CD4-positive, alpha-beta T cell treated with Interleukin-17A for 4 hours (primary cell): ENCODE results near the gene CEACAM16.

Experiments used
- DNase-seq: peaks from one replicate; pipeline ENCODE4 v3.0.0-alpha.2; 2020; ENCODE audit warnings: mixed read lengths

Gene CEACAM16

GRCh38 chr19:44747739-44748425 lies 48.9 kb downstream of the CEACAM16 start:
- peak; percentile 48 for DNase-seq

DNA sequence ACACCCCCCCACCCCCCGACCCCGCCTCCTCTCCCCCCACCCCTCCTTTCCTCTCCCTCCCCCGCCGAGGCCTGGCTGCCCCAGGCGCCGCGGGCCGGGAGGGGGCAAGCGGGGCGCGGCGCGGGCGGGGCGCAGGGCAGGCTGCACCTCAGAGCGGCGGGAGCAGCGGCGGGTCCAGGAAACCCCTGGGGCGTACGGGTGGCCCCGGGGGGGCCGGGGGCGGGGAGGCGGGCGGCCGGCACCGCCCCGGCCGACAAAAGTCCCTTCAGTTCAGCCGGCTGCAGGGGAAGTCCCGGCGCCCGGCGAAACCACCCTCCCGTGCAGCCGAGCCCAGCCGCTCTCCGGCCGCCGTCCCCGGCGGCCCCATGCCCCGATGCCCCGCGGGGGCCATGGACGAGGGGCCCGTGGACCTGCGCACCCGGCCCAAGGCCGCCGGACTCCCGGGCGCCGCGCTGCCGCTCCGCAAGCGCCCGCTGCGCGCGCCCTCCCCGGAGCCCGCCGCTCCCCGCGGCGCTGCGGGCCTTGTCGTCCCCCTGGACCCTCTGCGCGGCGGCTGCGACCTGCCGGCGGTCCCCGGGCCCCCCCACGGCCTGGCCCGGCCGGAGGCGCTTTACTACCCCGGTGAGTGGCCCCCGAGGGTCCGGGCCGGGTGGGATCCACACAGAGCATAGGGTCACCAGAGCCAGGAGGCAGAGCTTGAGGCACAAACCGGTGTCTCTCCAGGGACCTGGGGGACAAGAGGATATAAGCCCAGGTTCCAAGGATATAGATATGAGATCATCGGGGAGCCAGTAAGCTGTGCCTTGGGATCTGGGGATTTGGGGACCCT lies 49.7 kb downstream of the CEACAM16 start, which contains the start of gene BCL3:
Gene BCL3 (plus strand): TSS at position 283 of the 829 bp plus-strand sequence. CDS start 83 bp downstream, at position 366.
- DNase-seq = peak; percentile 82

DNA sequence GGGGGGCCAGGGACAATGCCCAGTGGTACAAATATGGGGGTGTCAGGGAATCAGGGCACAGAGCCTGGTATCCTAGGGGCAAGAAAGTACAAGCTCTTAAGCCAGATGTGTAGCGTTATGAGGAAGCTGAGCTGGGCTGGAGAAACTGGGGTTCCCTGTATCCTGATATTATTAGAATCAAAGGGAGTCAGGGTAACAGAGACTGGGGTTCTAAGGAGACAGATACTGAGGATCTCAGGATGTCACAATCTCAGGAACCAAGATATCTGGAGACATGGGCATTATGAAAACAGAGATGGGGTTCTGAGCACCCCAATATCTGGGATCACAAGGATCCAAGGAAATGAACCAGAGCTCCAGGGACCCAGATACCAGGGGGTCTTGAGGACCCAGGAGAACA lies 50.3 kb downstream of the CEACAM16 start:
- no peak for DNase-seq

DNA sequence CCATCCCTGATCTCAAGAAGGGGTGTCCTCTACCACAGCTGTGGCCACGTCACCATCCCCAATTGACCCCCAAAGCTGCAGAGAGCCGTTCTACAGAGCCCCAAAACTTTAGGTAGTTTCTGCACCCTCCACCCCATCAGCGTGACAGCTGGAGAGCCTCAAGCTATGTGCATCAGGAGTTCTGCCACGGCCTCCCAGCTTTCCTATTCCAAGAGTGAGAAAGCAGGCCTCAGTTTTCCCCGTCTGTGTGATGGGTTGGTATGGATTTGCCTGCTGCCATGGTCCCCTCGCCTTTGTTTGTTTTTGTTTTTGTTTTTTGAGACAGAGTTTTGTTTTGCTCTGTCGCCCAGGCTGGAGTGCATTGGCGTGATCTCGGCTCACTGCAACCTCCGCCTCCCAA lies 51.0 kb downstream of the CEACAM16 start:
- DNase-seq = no peak

- no peak for DNase-seq
Observed at GRCh38 chr19:44752123-44752815, 53.3 kb downstream of the CEACAM16 start.

DNA sequence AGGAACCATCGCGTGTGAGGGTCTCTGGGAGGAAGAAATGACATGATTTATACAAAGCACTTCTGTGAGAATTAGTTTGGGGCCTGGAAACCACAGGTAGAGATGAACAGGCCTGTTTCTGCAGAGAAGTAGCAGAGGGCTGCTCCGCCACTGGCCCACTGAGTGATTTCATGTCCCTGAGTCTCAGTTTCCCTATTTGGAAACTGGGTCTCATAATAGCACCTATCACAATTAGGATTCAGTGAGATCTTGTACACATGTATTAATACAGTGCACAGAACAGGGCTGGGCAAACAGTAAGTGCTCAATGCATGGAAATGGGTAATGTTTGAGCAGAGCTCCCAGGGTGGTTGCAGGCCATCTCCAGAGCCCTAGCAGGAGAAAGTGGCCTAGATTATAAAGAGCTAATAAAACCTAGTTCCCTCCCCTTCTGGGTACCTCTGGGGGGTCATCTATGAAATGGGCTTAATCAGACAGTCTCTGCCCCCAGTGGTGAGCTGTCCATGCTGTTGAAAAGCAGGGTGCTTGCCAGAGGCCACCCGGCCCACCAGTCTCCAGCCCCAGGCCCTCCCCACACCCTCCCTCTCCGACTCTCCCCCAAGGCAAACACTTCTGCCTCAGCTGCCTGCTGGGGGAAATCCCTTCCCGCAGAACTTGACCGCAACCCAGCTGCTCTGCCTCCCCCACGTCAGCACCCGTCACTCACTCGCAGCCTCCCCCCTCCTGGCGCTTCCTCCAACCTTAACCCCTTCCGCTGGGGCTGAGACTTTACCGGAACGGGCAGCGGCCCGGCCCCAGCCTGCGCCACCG lies 54.1 kb downstream of the CEACAM16 start:
- DNase-seq = peak; percentile 92

DNA sequence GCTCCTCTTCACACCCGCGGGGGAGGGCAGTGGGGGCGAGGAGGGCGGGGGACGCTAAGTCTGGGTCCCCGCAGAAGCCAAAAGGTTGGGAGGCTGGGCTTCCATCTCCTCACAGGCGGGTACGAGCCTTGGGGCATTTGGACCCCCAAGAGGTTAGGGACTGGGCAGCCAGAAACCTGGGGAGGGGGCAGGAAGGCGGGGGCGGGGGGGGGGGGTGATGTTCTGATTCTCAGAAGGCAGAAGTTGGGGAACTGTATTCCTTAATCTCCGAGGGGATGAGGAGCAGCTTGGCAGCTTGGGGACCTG lies 54.6 kb downstream of the CEACAM16 start:
- DNase-seq = no peak

GRCh38 chr19:44753932-44754749 lies 55.2 kb downstream of the CEACAM16 start:
- peak; percentile 67 for DNase-seq

GRCh38 chr19:44754750-44755080 lies 55.8 kb downstream of the CEACAM16 start:
- no peak for DNase-seq

GRCh38 chr19:44755219-44755618 lies 56.3 kb downstream of the CEACAM16 start:
- no peak for DNase-seq

GRCh38 chr19:44756089-44756562 lies 57.2 kb downstream of the CEACAM16 start:
- DNase-seq = no peak

- no peak for DNase-seq
Observed at GRCh38 chr19:44757057-44757734, 58.2 kb downstream of the CEACAM16 start.

GRCh38 chr19:44757735-44758505 lies 59.0 kb downstream of the CEACAM16 start:
- DNase-seq = no peak

- DNase-seq = no peak
Observed at GRCh38 chr19:44758596-44758995, 59.6 kb downstream of the CEACAM16 start.

GRCh38 chr19:44759083-44759804 lies 60.3 kb downstream of the CEACAM16 start:
- DNase-seq = no peak
